Right renal pelvis (tissue), 4 donors: ENCODE data around the gene KAZALD1. TPM values are rescaled to one million over a fixed set of nuclear protein-coding genes. Genes with fewer than 3 reads are reported as not detected.

Source experiments
- DNase-seq, 4 donors: peaks; one replicate each; pipeline ENCODE4 v3.0.0-alpha.2; 2013; ENCODE audit warnings: low read depth in 4 of 4, low spot score in 3 of 4, missing footprints in 1 of 4
- polyA plus RNA-seq, 4 donors: library from polyadenylated mRNA; unstranded; fragments of 120-200 nt; gene quantifications; one replicate each; pipeline ENCODE4 v1.2.1, GENCODE V29; 2013; ENCODE audit not compliant: insufficient read length in 4 of 4

Gene KAZALD1
- 10 to 100 TPM in 3 of 4 donors, 1 to 10 TPM in 1; 9.7 to 13.1 (median 10.9) TPM for polyA plus RNA-seq

GRCh38 chr10:101061624-101062231 lies at the start of gene KAZALD1:
TSS of gene KAZALD1 (plus strand) at chr10:101061989. CDS start at chr10:101062593, 604 bp downstream.
- DNase-seq: peak in 3 of 4 donors; percentile 76 to 82 (median 81)

GRCh38 chr10:101012525-101013364 lies 49.0 kb upstream of the KAZALD1 start:
- peak in 2 of 4 donors; percentile 71 to 79 for DNase-seq

- DNase-seq: no peak
Measured at GRCh38 chr10:101013365-101013825, 48.4 kb upstream of the KAZALD1 start.

GRCh38 chr10:101014230-101014884 lies 47.4 kb upstream of the KAZALD1 start:
- peak in 1 of 4 donors; percentile 38 for DNase-seq

GRCh38 chr10:101014966-101015581 lies 46.7 kb upstream of the KAZALD1 start:
- DNase-seq: no peak

- no peak for DNase-seq
Measured at GRCh38 chr10:101015582-101015973, 46.2 kb upstream of the KAZALD1 start.

GRCh38 chr10:101016814-101017213 lies 45.0 kb upstream of the KAZALD1 start:
- no peak for DNase-seq

GRCh38 chr10:101018118-101018599 lies 43.6 kb upstream of the KAZALD1 start:
- DNase-seq: no peak

GRCh38 chr10:101018600-101019439 lies 43.0 kb upstream of the KAZALD1 start:
- DNase-seq: no peak

- DNase-seq: no peak
Measured at GRCh38 chr10:101019440-101019703, 42.4 kb upstream of the KAZALD1 start.

GRCh38 chr10:101020427-101021075 lies 41.2 kb upstream of the KAZALD1 start:
- DNase-seq: no peak

- DNase-seq: no peak
Measured at GRCh38 chr10:101021239-101021638, 40.5 kb upstream of the KAZALD1 start.

GRCh38 chr10:101021692-101022251 lies 40.0 kb upstream of the KAZALD1 start:
- no peak for DNase-seq

- DNase-seq: no peak
Measured at GRCh38 chr10:101022967-101023705, 38.7 kb upstream of the KAZALD1 start.

- no peak for DNase-seq
Measured at GRCh38 chr10:101027106-101027720, 34.6 kb upstream of the KAZALD1 start.

- no peak for DNase-seq
Measured at GRCh38 chr10:101028446-101029337, 33.1 kb upstream of the KAZALD1 start.
